ENCODE measurements around the gene METTL22.

METTL22 gene

GRCh38 chr16:8590811-8591210 lies 30.7 kb upstream of the METTL22 start:
- DNase-seq (ENCODE audit: low read depth, low spot score): no peak
- H3K27ac ChIP-seq: no peak overlapping the region

- no peak for DNase-seq (ENCODE audit: low read depth, low spot score)
- H3K27ac ChIP-seq: no peak overlapping the region
These were observed 30.0 kb upstream of the METTL22 start for GRCh38 chr16:8591451-8591850.

DNA sequence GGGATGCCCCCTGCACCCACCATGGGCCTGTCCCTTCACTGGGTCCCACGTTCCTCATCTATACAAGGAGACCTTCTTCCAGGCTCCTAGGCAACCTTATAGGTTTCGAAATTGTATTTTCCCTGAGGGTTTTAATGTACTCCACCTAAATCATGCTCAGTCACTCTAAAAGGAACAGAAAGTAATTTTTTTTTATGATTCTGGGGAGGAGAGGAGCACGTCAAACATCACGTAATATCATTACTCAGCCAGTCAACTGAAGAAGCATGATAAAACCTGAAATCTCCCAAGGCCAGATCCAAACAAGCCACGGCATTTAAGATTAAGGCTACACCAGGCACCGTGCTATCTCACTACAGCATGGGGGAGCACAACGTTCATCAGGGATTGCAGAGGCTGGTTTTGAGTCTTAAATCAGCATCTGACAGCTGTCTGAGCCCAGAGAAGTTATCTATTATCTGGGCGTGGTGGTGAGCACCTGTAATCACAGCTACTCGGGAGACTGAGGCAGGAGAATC lies 27.3 kb upstream of the METTL22 start:
- H3K27ac ChIP-seq: peak overlapping the region; percentile 5
- peak; percentile 22 for DNase-seq (ENCODE audit: low read depth, low spot score)

- DNase-seq (ENCODE audit: low read depth, low spot score): no peak
These were observed 25.7 kb upstream of the METTL22 start for GRCh38 chr16:8595783-8596182.

GRCh38 chr16:8596581-8596980 lies 24.9 kb upstream of the METTL22 start:
- H3K27ac ChIP-seq: no peak overlapping the region
- DNase-seq (ENCODE audit: low read depth, low spot score): no peak

More at GRCh38 chr16:8595783-8596182, 25.7 kb upstream of the METTL22 start:
- no peak overlapping the region for H3K27ac ChIP-seq

GRCh38 chr16:8600144-8600775 lies 21.2 kb upstream of the METTL22 start:
- H3K27ac ChIP-seq: no peak overlapping the region
- DNase-seq (ENCODE audit: low read depth, low spot score): no peak

DNA sequence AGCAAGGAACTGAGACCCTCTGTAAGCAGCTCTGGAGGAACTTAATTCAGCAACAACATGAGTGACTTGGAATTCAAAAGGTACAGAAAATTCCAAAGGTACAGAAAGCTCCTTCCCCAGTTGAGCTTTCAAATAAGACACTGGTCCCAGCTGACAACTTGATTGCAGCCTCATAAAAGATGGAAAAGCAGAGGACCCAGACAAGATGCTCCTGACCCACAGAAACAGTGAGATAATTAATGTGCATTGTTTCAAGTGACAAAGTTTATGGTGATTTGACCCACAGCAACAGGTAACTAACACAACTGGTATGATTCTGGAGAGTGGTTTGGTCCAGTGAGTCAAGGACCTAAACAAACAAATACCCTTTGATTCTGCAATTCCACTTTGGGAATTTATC lies 15.9 kb upstream of the METTL22 start:
- DNase-seq (ENCODE audit: low read depth, low spot score): no peak
- no peak overlapping the region for H3K27ac ChIP-seq

GRCh38 chr16:8607214-8607613 lies 14.3 kb upstream of the METTL22 start:
- DNase-seq (ENCODE audit: low read depth, low spot score): no peak
- no peak overlapping the region for H3K27ac ChIP-seq

DNA sequence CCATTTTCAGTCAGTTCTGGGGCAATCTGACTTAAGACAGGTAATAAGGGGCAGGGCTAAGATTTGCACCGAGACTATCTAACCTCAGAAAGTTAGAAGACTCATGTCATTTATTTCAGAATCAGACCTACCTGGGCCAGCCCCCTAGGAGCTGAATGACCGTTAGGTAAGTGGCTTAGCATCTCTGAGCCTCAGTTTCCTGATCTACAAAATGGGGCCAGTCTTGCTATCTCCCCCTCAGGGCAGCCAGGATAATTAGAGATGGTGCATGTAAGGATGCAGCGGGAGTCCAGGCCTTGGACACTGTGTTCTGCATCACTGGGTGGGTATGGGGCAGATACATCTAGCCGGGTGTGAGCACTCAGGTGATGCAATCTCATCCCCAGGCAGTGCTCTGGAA lies 10.4 kb upstream of the METTL22 start:
- DNase-seq (ENCODE audit: low read depth, low spot score): no peak
- H3K27ac ChIP-seq: no peak overlapping the region

GRCh38 chr16:8611886-8612600 lies 9.5 kb upstream of the METTL22 start:
- DNase-seq (ENCODE audit: low read depth, low spot score): no peak
- no peak overlapping the region for H3K27ac ChIP-seq

GRCh38 chr16:8614435-8615029 lies 7.0 kb upstream of the METTL22 start:
- DNase-seq (ENCODE audit: low read depth, low spot score): no peak
- H3K27ac ChIP-seq: no peak overlapping the region

DNA sequence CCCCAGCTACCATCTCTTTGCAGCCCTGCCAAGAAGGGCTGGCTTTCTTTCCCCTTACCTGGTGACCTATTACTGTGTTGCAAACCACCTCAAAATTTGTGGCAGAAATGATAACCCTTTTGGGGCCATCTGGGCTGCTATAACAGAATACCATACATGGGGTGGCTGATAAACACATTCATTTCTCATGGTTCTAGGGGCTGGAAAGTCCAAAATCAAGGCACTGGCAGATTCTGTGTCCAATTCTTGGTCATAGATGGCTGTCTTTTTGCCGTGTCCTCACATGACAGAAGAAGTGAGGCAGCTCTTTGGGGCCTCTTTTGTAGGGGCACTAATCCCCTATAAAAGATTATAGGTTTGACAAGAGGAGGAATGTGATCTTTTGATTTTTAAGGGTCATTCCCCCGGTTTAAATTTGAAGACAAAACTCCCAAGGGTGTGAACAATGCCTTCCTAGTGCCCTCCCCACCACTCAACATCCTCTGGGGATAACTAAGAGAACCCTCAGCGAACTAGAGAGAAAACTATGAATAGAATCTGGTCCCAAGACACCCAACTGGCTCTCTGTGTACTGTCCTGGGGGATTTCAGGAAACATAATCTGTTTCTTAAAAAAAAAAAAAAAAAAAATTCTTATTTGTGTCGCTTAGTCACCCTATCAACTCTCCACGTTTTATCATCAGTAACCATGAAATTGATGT lies 1.7 kb upstream of the METTL22 start:
- peak overlapping the region; percentile 88 for H3K27ac ChIP-seq
- no peak for DNase-seq (ENCODE audit: low read depth, low spot score)

- DNase-seq (ENCODE audit: low read depth, low spot score): peak; percentile 80
- peak overlapping the region; percentile 88 for H3K27ac ChIP-seq
These were observed 963 bp upstream of the METTL22 start for GRCh38 chr16:8620535-8620934.

- peak overlapping the region; percentile 88 for H3K27ac ChIP-seq
- no peak for DNase-seq (ENCODE audit: low read depth, low spot score)
These were observed 301 bp upstream of the METTL22 start for GRCh38 chr16:8621222-8621571.

DNA sequence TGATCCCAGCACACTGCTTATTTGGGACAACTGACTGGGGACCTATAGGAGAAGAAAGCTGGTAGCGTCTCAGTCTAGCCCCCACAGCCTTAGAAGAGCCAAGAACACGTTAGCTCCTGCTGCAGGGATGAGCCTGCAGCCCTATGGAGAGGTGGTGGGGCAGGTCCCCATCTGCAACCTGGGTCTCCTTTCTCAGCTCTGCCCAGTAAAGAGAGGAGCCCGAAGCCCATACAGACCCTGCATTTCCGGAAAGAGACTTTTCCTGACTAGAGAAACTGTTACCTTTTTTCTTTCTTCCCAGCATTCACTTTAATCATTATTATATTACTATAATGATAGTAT lies 788 bp downstream of the METTL22 start:
- H3K27ac ChIP-seq: peak overlapping the region; percentile 88
- DNase-seq (ENCODE audit: low read depth, low spot score): no peak

DNA sequence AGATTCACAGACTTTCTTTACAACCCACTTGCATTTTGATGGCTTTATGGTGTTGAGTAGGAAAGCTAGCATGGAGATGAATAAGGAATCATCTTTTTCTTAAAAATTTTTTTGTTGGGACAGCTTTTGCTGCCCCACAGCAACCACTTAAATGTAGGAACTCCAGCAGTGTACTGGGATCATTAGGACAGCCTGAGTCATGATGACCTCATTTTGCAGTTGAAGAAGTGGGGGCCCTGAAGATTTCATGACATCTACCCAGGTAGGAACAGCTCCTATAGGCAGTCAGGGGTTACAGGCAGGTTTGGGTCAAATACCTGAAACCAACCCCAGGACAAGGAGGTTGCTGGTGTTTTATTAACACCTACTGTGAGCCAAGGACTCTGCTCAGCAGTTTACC lies 2.1 kb downstream of the METTL22 start:
- no peak for DNase-seq (ENCODE audit: low read depth, low spot score)
- H3K27ac ChIP-seq: no peak overlapping the region

DNA sequence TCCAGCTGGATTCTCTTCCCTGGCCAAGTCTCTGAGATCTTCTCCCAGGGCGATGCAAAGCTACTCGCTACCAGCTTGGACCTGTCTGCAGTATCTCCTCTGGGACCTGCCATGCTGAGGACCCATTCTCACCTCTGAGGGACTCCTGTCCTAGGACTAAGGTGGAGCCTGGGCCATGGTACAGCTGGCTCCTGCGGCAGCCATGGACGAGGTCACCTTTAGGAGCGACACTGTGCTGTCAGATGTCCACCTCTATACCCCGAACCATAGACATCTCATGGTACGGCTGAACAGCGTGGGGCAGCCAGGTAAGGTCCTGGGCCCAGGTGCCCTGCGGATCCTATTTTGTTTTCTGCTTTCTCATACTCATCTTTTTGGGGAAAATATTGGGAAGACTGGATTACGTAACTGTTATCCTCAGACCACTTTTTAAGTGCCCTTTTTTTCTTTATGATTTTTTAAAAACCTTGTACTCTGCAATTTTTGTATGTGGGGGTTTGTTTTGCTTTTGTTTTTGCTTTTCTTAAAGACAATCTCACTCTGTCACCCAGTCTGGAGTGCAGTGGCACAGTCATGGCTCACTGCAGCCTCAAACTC lies 4.1 kb downstream of the METTL22 start:
- no peak overlapping the region for H3K27ac ChIP-seq
- DNase-seq (ENCODE audit: low read depth, low spot score): no peak

DNA sequence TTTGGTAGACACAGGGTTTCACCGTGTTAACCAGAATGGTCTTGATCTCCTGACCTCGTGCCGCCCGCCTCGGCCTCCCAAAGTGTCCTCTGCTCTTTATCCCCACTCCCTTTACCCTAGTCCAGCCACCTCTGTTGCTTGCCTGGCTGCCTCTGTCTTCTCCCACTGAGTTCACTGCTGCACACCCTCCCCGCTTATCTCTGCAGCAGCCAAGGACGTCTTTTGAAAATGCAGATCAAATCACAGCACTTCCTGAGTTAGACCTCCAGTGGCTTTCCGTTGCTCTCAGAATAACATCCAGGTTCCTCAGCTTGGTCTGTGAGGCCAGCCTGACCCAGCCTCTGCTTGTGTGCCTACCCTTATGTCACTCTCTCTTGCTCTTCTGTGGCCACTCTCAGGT lies 5.4 kb downstream of the METTL22 start:
- no peak overlapping the region for H3K27ac ChIP-seq
- no peak for DNase-seq (ENCODE audit: low read depth, low spot score)

DNA sequence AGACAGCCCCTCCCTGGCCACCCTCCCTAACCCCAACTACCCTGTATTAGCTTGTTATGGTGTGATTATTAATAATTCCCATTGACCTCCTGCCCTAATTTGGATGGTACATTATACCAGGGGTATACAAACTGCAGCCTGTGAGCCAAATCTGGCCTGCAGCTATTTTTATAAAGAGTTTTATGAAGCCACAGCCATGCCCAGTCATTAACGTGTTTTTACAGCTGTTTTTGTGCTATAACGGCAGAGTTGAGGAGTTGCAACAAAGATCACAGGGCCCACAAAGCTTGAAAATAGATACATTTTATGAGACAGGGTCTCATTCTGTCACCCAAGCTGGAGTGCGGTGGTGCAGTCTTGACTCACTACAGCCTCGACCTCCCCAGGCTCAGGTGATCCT lies 6.0 kb downstream of the METTL22 start:
- H3K27ac ChIP-seq: no peak overlapping the region
- DNase-seq (ENCODE audit: low read depth, low spot score): no peak

DNA sequence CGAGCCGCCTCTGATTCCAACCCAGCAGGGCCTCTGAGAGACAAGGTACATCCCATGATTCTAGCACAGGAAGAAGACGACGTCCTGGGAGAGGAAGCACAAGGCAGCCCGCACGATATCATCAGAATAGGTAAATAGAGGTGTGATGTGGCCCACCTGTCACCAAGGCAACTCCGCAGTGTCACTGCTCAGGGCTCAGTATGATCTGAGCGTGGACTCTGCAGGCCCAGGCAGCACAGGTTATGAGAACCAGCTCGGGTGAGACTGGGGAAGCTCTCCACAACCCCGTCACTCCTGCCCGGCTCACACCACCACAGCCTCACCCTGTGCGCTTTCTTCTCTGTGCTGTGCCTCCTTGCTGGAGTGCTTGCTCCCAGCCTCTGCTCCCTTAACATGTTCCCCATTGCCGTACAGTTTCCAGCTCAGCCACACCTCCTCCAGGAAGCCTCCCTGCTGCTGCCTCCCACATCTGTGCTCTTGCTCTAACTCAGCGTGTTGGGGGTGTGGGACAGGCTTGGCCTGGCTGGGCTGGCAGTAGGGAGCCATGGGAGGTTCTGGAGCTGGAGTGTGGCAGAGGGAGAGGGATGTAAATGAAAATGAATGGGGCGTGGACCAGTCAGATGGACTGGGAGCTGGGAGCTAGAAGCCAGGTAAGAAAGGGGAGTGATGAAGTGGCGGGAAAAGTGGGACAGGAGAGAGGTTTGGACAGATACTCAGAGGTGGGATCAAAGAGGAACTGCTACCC lies 7.7 kb downstream of the METTL22 start:
- DNase-seq (ENCODE audit: low read depth, low spot score): no peak
- H3K27ac ChIP-seq: no peak overlapping the region
